ENCODE data around the gene ZNF500. TPM values are rescaled to one million over a fixed set of nuclear protein-coding genes. Genes with fewer than 3 reads are reported as not detected.

ZNF500 gene
- total RNA-seq, 1 experiment from 2014 or later = 18.3 TPM

GRCh38 chr16:4700380-4700996 lies 66.5 kb downstream of the ZNF500 start:
- H3K27me3 Mint-ChIP-seq (ENCODE audit: low read depth) = no peaks in the 10 kb centered on the region
- H4K5ac ChIP-seq (ENCODE audit: insufficient read length, low read depth, low read length) = no peak overlapping the region

More at GRCh38 chr16:4700380-4700996, 66.5 kb downstream of the ZNF500 start:
- H3K27me3 ChIP-seq (ENCODE audit: insufficient read depth, low read length) = no peaks in the 10 kb centered on the region
- H3K56ac ChIP-seq (ENCODE audit: insufficient read length, low read depth, low read length) = no peak overlapping the region
- no peaks in the 10 kb centered on the region for H3K9me3 Mint-ChIP-seq
- no peak overlapping the region for H3K23ac ChIP-seq (ENCODE audit: insufficient read length, low read depth, low read length)
- no peak overlapping the region for H3K18ac ChIP-seq (ENCODE audit: insufficient read length, low read depth, low read length)
- no peak overlapping the region for H4K91ac ChIP-seq (ENCODE audit: insufficient read length, low read depth, low read length)
- no peak overlapping the region for H2AFZ ChIP-seq (ENCODE audit: low read length)
- no peak overlapping the region for H2BK120ac ChIP-seq (ENCODE audit: low read depth, low read length, poor library complexity, severe bottlenecking)
- no peak overlapping the region for H3K27ac Mint-ChIP-seq
- H2BK5ac ChIP-seq (ENCODE audit: insufficient read length, low read length) = no peak overlapping the region
- no peak overlapping the region for H3K4me3 Mint-ChIP-seq
- H3K14ac ChIP-seq (ENCODE audit: insufficient read depth, low read length) = no peak overlapping the region
- H3K9ac ChIP-seq (ENCODE audit: extremely low read depth, insufficient read length, low read length) = no peak overlapping the region
- no peak overlapping the region for H2BK15ac ChIP-seq (ENCODE audit: low read depth, low read length)
- H3K79me1 ChIP-seq (ENCODE audit: insufficient read depth, low read depth, low read length, poor library complexity, severe bottlenecking) = no peaks in the 10 kb centered on the region
- H3T11ph ChIP-seq (ENCODE audit: low read length) = no peak overlapping the region
- H2BK20ac ChIP-seq (ENCODE audit: low read depth, low read length, poor library complexity, severe bottlenecking) = no peak overlapping the region
- H3K4me2 ChIP-seq (ENCODE audit: insufficient read depth, insufficient read length, low read length) = no peak overlapping the region
- no peak overlapping the region for H3K4ac ChIP-seq (ENCODE audit: low read depth, low read length)
- no peak for DNase-seq
- H3K9me3 ChIP-seq (ENCODE audit: control insufficient read depth, low read depth, low read length) = no peaks in the 10 kb centered on the region
- H2BK12ac ChIP-seq (ENCODE audit: insufficient read length, low read depth, low read length) = no peak overlapping the region
- no CpG with 5 or more reads among the region's 13 CpGs for WGBS (ENCODE audit: extremely low coverage, insufficient read length, low lambda C conversion rate)
- no peak overlapping the region for H3K27ac ChIP-seq (ENCODE audit: insufficient read length, low read depth, low read length)
- H3K36me3 Mint-ChIP-seq (ENCODE audit: insufficient read depth in 1 of 3, low read depth in 3 of 3) = peaks cover 10 to 68% (median 56%) of the 10 kb centered on the region in 3 experiments; a peak in 6 of 7 replicates
- H3K23me2 ChIP-seq (ENCODE audit: insufficient read length, low read depth, low read length, poor library complexity, severe bottlenecking) = no peaks in the 10 kb centered on the region
- H3K4me1 ChIP-seq (ENCODE audit: insufficient read depth, low read length) = no peaks in the 10 kb centered on the region
- H4K20me1 ChIP-seq (ENCODE audit: control insufficient read depth, insufficient read depth, insufficient read length) = no peaks in the 10 kb centered on the region
- H3K4me1 Mint-ChIP-seq = no peaks in the 10 kb centered on the region
- H2AK5ac ChIP-seq (ENCODE audit: insufficient read length, low read length) = no peak overlapping the region
- TF ChIP-seq CTCF (conservative IDR thresholded peaks at IDR 0.05) = no peak
- no peak overlapping the region for H4K8ac ChIP-seq (replicated peaks; ENCODE audit: insufficient read length, low read depth, low read length)
- no peaks in the 10 kb centered on the region for H3K79me2 ChIP-seq (ENCODE audit: insufficient read depth, low read length)

All from H9 (cell line).